DOHH2 (cell line): ENCODE data around the gene NOSTRIN.

Experiments used
- H3F3A ChIP-seq: fragments of 200-600 bp; sonication (generic), shearing (Covaris generic); 2 replicates; pipeline ENCODE4 v1.6.0; 2016; ENCODE audit warnings: antibody characterized with exemption, mild to moderate bottlenecking; ENCODE audit not compliant: control insufficient read depth, insufficient read depth
- H3K27ac ChIP-seq: fragments of 200-600 bp; sonication (generic); 2 replicates; pipeline ENCODE4 v1.5.1; 2014; ENCODE audit warnings: low read depth, mild to moderate bottlenecking, low read length, moderate library complexity
- H3K27me3 ChIP-seq: fragments of 200-600 bp; sonication (generic); 2 replicates; pipeline ENCODE4 v1.6.1; 2014; ENCODE audit warnings: mild to moderate bottlenecking, low read length, mixed read lengths; ENCODE audit not compliant: control insufficient read depth
- H3K36me3 ChIP-seq: fragments of 200-600 bp; sonication (generic); 2 replicates; pipeline ENCODE4 v1.6.1; 2014; ENCODE audit warnings: mild to moderate bottlenecking, low read length, moderate library complexity, mixed read lengths; ENCODE audit not compliant: control insufficient read depth
- H3K4me1 ChIP-seq: fragments of 200-600 bp; sonication (generic); 2 replicates; pipeline ENCODE4 v1.6.1; 2014; ENCODE audit warnings: mild to moderate bottlenecking, low read length, mixed read lengths; ENCODE audit not compliant: control insufficient read depth
- H3K4me2 ChIP-seq: fragments of 200-600 bp; sonication (generic); 2 replicates; pipeline ENCODE4 v1.6.0; 2014; ENCODE audit warnings: mild to moderate bottlenecking, low read length, moderate library complexity
- H3K4me3 ChIP-seq: fragments of 200-600 bp; sonication (generic); 2 replicates; pipeline ENCODE4 v1.5.1; 2014; ENCODE audit warnings: mild to moderate bottlenecking, low read length, mixed read lengths
- H3K79me2 ChIP-seq: fragments of 200-600 bp; sonication (generic); 2 replicates; pipeline ENCODE4 v1.6.1; 2014; ENCODE audit warnings: mild to moderate bottlenecking, low read length, mixed read lengths; ENCODE audit not compliant: control insufficient read depth
- H3K9me2 ChIP-seq: fragments of 200-600 bp; sonication (generic); replicated peaks from 2 replicates; pipeline ENCODE4 v1.6.1; 2014; ENCODE audit warnings: mild to moderate bottlenecking, low read length, mixed read lengths; ENCODE audit not compliant: control insufficient read depth
- H3K9me3 ChIP-seq: fragments of 200-600 bp; sonication (generic); 2 replicates; pipeline ENCODE4 v1.6.1; 2014; ENCODE audit warnings: antibody characterized with exemption, low read length, mixed read lengths; ENCODE audit not compliant: control insufficient read depth, insufficient read depth
- H4K20me1 ChIP-seq: fragments of 200-600 bp; sonication (generic); 2 replicates; pipeline ENCODE4 v1.6.0; 2014; ENCODE audit warnings: low read depth, mild to moderate bottlenecking, antibody characterized with exemption, low read length, moderate library complexity; ENCODE audit not compliant: control insufficient read depth, insufficient read depth
- CTCF ChIP-seq: fragments of 200-600 bp; sonication (generic); IDR thresholded peaks from one replicate; pipeline ENCODE4 v1.5.1; 2014; ENCODE audit warnings: antibody characterized with exemption, mild to moderate bottlenecking, low read depth, low read length; ENCODE audit not compliant: poor library complexity, severe bottlenecking
- EZH2phosphoT487 ChIP-seq: fragments of 200-600 bp; sonication (generic); IDR thresholded peaks from 2 replicates; pipeline ENCODE4 v1.6.1; 2017; ENCODE audit warnings: borderline replicate concordance, mild to moderate bottlenecking, antibody characterized with exemption, low read length, moderate library complexity, mixed read lengths

Gene NOSTRIN

DNA sequence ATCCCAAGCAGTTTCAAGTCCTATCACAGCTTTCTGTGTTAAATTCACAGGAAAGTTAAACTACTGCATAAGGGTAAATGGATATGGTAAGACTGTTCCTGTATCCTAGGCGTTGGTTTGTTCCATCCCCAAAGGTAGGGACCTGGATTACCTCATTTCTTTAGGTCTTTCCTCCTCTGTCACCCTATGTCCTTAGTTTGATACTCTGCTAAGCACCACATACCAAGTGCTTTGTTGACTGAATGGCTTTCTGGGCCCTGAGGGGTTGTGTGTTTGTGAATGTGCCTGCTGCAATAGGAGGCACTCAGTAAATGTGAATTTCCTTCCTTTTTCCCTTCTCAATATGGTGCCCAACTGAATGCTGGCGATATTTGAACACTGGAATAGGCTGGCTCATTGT is 7.8 kb downstream of the NOSTRIN start:
- Histone ChIP-seq H3K79me2 (no peaks in the 10 kb centered on the region), H3K27me3 (no peaks in the 10 kb centered on the region), H3K4me2 (no peak overlapping the region), H4K20me1 (no peaks in the 10 kb centered on the region), H3K36me3 (no peaks in the 10 kb centered on the region), H3K4me3 (no peak overlapping the region), H3F3A (no peaks in the 10 kb centered on the region), H3K27ac (no peak overlapping the region), H3K9me2 (no peaks in the 10 kb centered on the region), H3K9me3 (no peaks in the 10 kb centered on the region), H3K4me1 (peaks cover 17% of the 10 kb centered on the region)
- no peak for TF ChIP-seq CTCF
- no peak for TF ChIP-seq EZH2phosphoT487

DNA sequence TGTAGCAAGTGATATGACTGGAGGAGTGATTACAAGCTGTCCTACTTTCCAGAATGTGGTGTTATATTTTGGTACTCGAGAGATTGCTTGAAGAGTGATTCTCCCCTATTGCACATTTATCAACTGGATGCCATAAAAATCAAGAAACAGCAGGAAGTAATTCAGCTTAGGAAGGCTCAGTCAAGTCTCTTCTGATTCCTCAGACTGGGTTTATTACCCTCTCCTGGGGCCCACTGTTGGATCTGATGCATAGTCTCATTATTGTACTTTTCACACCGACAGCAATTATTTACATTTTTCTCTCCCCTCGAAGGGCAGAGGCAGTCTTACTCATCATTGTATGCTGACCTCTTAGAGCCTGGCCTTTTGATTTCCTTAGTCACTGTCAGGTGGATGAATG is 9.3 kb downstream of the NOSTRIN start:
- TF ChIP-seq CTCF (no peak), EZH2phosphoT487 (no peak)
- Histone ChIP-seq H3K4me3 (no peak overlapping the region), H3K4me2 (no peak overlapping the region), H4K20me1 (no peaks in the 10 kb centered on the region), H3K79me2 (no peaks in the 10 kb centered on the region), H3K9me2 (no peaks in the 10 kb centered on the region), H3K4me1 (peaks cover 5% of the 10 kb centered on the region), H3K27ac (no peak overlapping the region), H3K36me3 (no peaks in the 10 kb centered on the region), H3K27me3 (no peaks in the 10 kb centered on the region), H3F3A (no peaks in the 10 kb centered on the region), H3K9me3 (no peaks in the 10 kb centered on the region)

DNA sequence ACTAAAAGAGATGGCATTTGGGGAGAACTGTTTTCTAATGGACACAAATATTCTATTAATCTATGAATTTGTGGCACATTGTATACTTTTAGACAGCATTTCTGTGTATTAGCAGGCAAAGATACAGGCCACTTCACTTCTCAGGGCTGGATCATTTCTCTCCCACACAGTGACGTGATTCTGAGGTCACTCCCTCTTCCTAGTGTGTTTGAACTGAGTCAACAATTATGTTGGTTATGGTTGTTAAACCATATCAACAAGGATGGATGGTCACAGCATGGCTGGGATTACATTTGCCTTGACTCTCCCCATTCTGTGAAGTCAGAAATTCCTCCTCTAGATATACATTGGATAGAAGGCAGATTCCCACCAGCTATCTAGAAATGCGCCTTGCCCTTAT is 11.6 kb downstream of the NOSTRIN start:
- Histone ChIP-seq H3K9me2 (no peaks in the 10 kb centered on the region), H3K4me1 (no peaks in the 10 kb centered on the region), H3K27me3 (no peaks in the 10 kb centered on the region), H3K9me3 (no peaks in the 10 kb centered on the region), H4K20me1 (no peaks in the 10 kb centered on the region), H3K36me3 (no peaks in the 10 kb centered on the region), H3F3A (no peaks in the 10 kb centered on the region), H3K4me3 (no peak overlapping the region), H3K79me2 (no peaks in the 10 kb centered on the region), H3K4me2 (no peak overlapping the region), H3K27ac (no peak overlapping the region)
- no peak for TF ChIP-seq EZH2phosphoT487
- no peak for TF ChIP-seq CTCF
